ENCODE results near the gene CHURC1. TPM values are rescaled to one million over a fixed set of nuclear protein-coding genes. Genes with fewer than 3 reads are reported as not detected.

Gene CHURC1
- total RNA-seq, 2 donors from 2014 or later: 56.7 to 63.2 TPM

DNA sequence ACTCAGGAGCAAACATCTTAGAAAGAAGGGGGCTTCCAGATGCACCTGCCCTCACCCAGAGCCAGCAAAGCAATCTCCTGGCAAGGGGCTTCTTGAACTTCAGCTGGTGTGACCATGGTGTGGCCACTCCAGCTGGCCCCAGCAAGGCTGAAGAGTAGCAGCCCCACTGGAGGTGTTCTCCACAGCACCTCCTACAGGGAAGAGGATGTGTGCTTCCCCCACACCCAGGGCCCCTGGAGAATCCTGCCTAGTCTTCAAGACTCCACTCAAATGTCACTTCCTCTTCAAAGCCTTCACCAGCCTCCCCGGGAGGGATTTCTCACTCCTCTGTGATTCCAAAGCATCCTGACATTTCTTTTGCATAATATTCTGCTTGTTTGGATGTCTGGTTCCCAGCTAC lies 49.4 kb downstream of the CHURC1 start:
- no peak overlapping the region for H3K4me3 ChIP-seq (ENCODE audit: low read length)
- peak overlapping the region; percentile 52 for H3K27ac Mint-ChIP-seq
- no peaks in the 10 kb centered on the region for H3K27me3 Mint-ChIP-seq (ENCODE audit: insufficient read depth)
- H3K9me3 Mint-ChIP-seq: peaks cover 3% of the 10 kb centered on the region
- no peak overlapping the region for H3K9ac ChIP-seq (ENCODE audit: extremely low read depth, low read length, poor library complexity, severe bottlenecking)
- H3K4me1 ChIP-seq (ENCODE audit: control insufficient read depth, insufficient read depth, low read length): peaks cover 7% of the 10 kb centered on the region
- peaks cover 19% of the 10 kb centered on the region for H3K36me3 Mint-ChIP-seq (ENCODE audit: low read depth)
- H3K27ac ChIP-seq (ENCODE audit: low read depth, low read length): no peak overlapping the region
- TF ChIP-seq, protein P1, sequence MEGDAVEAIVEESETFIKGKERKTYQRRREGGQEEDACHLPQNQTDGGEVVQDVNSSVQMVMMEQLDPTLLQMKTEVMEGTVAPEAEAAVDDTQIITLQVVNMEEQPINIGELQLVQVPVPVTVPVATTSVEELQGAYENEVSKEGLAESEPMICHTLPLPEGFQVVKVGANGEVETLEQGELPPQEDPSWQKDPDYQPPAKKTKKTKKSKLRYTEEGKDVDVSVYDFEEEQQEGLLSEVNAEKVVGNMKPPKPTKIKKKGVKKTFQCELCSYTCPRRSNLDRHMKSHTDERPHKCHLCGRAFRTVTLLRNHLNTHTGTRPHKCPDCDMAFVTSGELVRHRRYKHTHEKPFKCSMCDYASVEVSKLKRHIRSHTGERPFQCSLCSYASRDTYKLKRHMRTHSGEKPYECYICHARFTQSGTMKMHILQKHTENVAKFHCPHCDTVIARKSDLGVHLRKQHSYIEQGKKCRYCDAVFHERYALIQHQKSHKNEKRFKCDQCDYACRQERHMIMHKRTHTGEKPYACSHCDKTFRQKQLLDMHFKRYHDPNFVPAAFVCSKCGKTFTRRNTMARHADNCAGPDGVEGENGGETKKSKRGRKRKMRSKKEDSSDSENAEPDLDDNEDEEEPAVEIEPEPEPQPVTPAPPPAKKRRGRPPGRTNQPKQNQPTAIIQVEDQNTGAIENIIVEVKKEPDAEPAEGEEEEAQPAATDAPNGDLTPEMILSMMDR (conservative IDR thresholded peaks at IDR 0.05): peak; percentile 50
- 78 to 95% methylated on average over 1 of the region's 1 CpG for WGBS, 2 experiments (ENCODE audit: insufficient coverage in 1 of 2, insufficient read length in 1 of 2)
- DNase-seq: no peak
- peaks cover 16% of the 10 kb centered on the region for H3K4me1 Mint-ChIP-seq
- H3K36me3 ChIP-seq (ENCODE audit: control insufficient read depth, insufficient read depth, low read length): no peaks in the 10 kb centered on the region
- H3K9me3 ChIP-seq (ENCODE audit: control insufficient read depth, low read length): no peaks in the 10 kb centered on the region
- no peaks in the 10 kb centered on the region for H3K27me3 ChIP-seq (ENCODE audit: control insufficient read depth, insufficient read depth, low read length, poor library complexity, severe bottlenecking)
- no peak overlapping the region for H3K4me3 Mint-ChIP-seq

DNA sequence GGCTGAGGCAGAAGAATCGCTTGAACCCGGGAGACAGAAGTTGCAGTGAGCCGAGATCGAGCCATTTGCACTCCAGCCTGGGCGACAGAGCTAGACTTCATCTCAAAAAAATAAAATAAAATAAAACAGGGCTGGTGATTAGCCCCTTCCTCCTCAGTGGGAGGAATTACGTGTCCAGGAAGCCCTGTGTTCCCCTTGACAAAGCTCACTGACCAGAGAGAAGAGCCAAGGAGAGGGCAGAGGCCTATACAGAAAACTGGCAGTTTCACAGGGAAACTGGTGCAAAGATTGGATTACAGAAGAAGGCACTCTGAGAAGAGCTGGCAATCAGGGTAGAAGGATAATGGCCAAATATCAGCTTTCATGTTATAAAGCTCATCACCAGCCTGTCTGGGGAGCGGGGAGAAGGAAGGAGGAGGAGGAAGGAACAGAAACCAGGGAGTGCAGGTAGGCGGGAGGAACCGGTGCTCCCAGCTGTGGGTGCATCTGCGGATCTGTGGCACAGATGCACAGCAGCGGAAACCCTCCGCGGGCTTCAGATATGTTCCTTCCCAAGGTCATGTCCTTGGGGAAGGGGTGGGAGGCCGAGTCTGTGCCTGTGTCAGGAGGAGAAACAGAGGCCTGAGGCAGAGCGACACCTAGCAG lies 51.2 kb downstream of the CHURC1 start:
- TF ChIP-seq, protein P1 (conservative IDR thresholded peaks at IDR 0.05): no peak
- no peaks in the 10 kb centered on the region for H3K27me3 Mint-ChIP-seq (ENCODE audit: insufficient read depth)
- Histone ChIP-seq H3K9me3 (ENCODE audit: control insufficient read depth, low read length) (no peaks in the 10 kb centered on the region), H3K4me1 (ENCODE audit: control insufficient read depth, insufficient read depth, low read length) (peaks cover 16% of the 10 kb centered on the region), H3K27ac (ENCODE audit: low read depth, low read length) (no peak overlapping the region), H3K4me3 (ENCODE audit: low read length) (no peak overlapping the region), H3K36me3 (ENCODE audit: control insufficient read depth, insufficient read depth, low read length) (no peaks in the 10 kb centered on the region), H3K27me3 (ENCODE audit: control insufficient read depth, insufficient read depth, low read length, poor library complexity, severe bottlenecking) (no peaks in the 10 kb centered on the region), H3K9ac (ENCODE audit: extremely low read depth, low read length, poor library complexity, severe bottlenecking) (no peak overlapping the region)
- 96 to 97% methylated on average over 11 to 15 of the region's 15 CpGs for WGBS, 2 experiments (ENCODE audit: insufficient coverage in 1 of 2, insufficient read length in 1 of 2)
- no peak overlapping the region for H3K27ac Mint-ChIP-seq
- no peaks in the 10 kb centered on the region for H3K9me3 Mint-ChIP-seq
- peaks cover 16% of the 10 kb centered on the region for H3K36me3 Mint-ChIP-seq (ENCODE audit: low read depth)
- H3K4me1 Mint-ChIP-seq: peaks cover 34% of the 10 kb centered on the region
- no peak overlapping the region for H3K4me3 Mint-ChIP-seq
- DNase-seq: no peak

DNA sequence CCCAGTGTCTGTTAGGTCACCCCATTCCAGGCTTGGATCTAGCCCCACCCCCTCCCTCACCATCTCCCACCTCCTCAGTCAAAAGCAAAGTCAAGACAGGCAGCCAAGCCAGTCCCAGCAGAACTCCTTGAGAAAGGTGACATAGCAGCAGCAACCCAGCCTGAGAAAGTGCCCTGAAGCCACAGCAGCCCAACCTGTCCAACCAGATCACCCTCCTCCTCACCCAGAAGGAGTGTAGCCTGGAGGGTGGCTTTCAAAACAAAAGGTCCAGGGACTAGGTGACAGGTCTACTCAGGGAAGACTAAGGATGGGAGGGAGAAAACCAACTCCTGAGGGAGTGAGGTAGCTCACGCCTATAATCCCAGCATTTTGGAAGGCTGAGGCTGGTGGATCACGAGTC lies 52.7 kb downstream of the CHURC1 start:
- no peaks in the 10 kb centered on the region for H3K27me3 ChIP-seq (ENCODE audit: control insufficient read depth, insufficient read depth, low read length, poor library complexity, severe bottlenecking)
- no peaks in the 10 kb centered on the region for H3K9me3 ChIP-seq (ENCODE audit: control insufficient read depth, low read length)
- H3K4me1 ChIP-seq (ENCODE audit: control insufficient read depth, insufficient read depth, low read length): peaks cover 12% of the 10 kb centered on the region
- H3K36me3 Mint-ChIP-seq (ENCODE audit: low read depth): peaks cover 16% of the 10 kb centered on the region
- H3K27ac Mint-ChIP-seq: no peak overlapping the region
- H3K27me3 Mint-ChIP-seq (ENCODE audit: insufficient read depth): peaks cover 2% of the 10 kb centered on the region
- TF ChIP-seq, protein P1 (conservative IDR thresholded peaks at IDR 0.05): no peak
- no peak for DNase-seq
- no peak overlapping the region for H3K9ac ChIP-seq (ENCODE audit: extremely low read depth, low read length, poor library complexity, severe bottlenecking)
- no peak overlapping the region for H3K27ac ChIP-seq (ENCODE audit: low read depth, low read length)
- H3K4me1 Mint-ChIP-seq: peaks cover 35% of the 10 kb centered on the region
- no peaks in the 10 kb centered on the region for H3K9me3 Mint-ChIP-seq
- no peak overlapping the region for H3K4me3 Mint-ChIP-seq
- no peak overlapping the region for H3K4me3 ChIP-seq (ENCODE audit: low read length)
- H3K36me3 ChIP-seq (ENCODE audit: control insufficient read depth, insufficient read depth, low read length): no peaks in the 10 kb centered on the region
- WGBS, 2 experiments (ENCODE audit: insufficient coverage in 1 of 2, insufficient read length in 1 of 2): 81% methylated on average over 2 of the region's 2 CpGs; no CpG with 5 or more reads in 1 of the 2 experiments
